Smooth muscle cell (in vitro differentiated cells): ENCODE data around the gene MTCH1. TPM values are rescaled to one million over a fixed set of nuclear protein-coding genes. Genes with fewer than 3 reads are reported as not detected.

Experiments
- DNase-seq: peaks from one replicate; lab custom pipeline; 2025; ENCODE audit not compliant: unreplicated experiment; lab: John Stamatoyannopoulos, UW
- H2AFZ ChIP-seq: fragments of 200-600 bp; sonication (generic); 2 replicates; pipeline ENCODE4 v1.6.0; 2016; ENCODE audit warnings: antibody characterized with exemption, low read depth, mild to moderate bottlenecking
- H3F3A ChIP-seq: fragments of 200-600 bp; sonication (generic); 2 replicates; pipeline ENCODE4 v1.6.0; 2017; ENCODE audit warnings: antibody characterized with exemption, low read depth
- H3K27ac ChIP-seq: fragments of 200-600 bp; sonication (generic); 2 replicates; pipeline ENCODE4 v1.5.1; 2016; ENCODE audit warnings: low read depth, mild to moderate bottlenecking
- H3K27me3 ChIP-seq: fragments of 200-600 bp; sonication (generic); 2 replicates; pipeline ENCODE4 v1.6.1; 2016; ENCODE audit warnings: low read depth, mild to moderate bottlenecking
- H3K36me3 ChIP-seq: fragments of 200-600 bp; sonication (generic); 2 replicates; pipeline ENCODE4 v1.5.1; 2016; ENCODE audit warnings: low read depth
- H3K4me1 ChIP-seq: fragments of 200-600 bp; sonication (generic); 2 replicates; pipeline ENCODE4 v1.5.1; 2016; ENCODE audit warnings: low read depth
- H3K4me2 ChIP-seq: fragments of 200-600 bp; sonication (generic); 2 replicates; pipeline ENCODE4 v1.6.0; 2016; ENCODE audit warnings: mild to moderate bottlenecking
- H3K4me3 ChIP-seq: fragments of 200-600 bp; sonication (generic); 2 replicates; pipeline ENCODE4 v1.5.1; 2016; ENCODE audit warnings: mild to moderate bottlenecking
- H3K79me2 ChIP-seq: fragments of 200-600 bp; sonication (generic); 2 replicates; pipeline ENCODE4 v1.6.0; 2016; ENCODE audit warnings: low read depth, mild to moderate bottlenecking
- H3K9ac ChIP-seq: fragments of 200-600 bp; sonication (generic); 2 replicates; pipeline ENCODE4 v1.6.0; 2016; ENCODE audit warnings: low read depth
- H3K9me3 ChIP-seq: fragments of 200-600 bp; sonication (generic); replicated peaks from 2 replicates; pipeline ENCODE4 v1.5.1; 2016; ENCODE audit warnings: low read depth
- H4K20me1 ChIP-seq: fragments of 200-600 bp; sonication (generic); 2 replicates; pipeline ENCODE4 v1.6.0; 2016; ENCODE audit warnings: low read depth
- CTCF ChIP-seq: fragments of 200-600 bp; sonication (generic); IDR thresholded peaks from 2 replicates; pipeline ENCODE4 v1.5.1; 2017; ENCODE audit warnings: borderline replicate concordance, mild to moderate bottlenecking, antibody characterized with exemption; ENCODE audit not compliant: insufficient read depth, poor library complexity, severe bottlenecking
- WGBS: methylation state at CpG from one replicate; pipeline ENCODE4 v1.1.7; 2016; ENCODE audit warnings: low lambda C conversion rate; 5-methylcytosine and 5-hydroxymethylcytosine counted together
- polyA plus RNA-seq: library from polyadenylated mRNA; unstranded; fragments of >200 nt; fragmentation: Nextera tagmentation; extraction: Ambion mirVana; gene quantifications from 2 replicates; pipeline ENCODE4 v1.2.1, GENCODE V29; 2016
- total RNA-seq: library from RNA; depleted of rRNA; stranded (reverse); fragments of >200 nt; gene quantifications from 2 replicates; pipeline ENCODE4 v1.2.3, GENCODE V29; 2014

The MTCH1 gene
- total and polyA plus RNA-seq, 2 experiments from 2014 or later, result 200 to 517 TPM

- Histone ChIP-seq H3K4me3 (no peak overlapping the region), H3K4me2 (no peak overlapping the region), H3K9me3 (no peaks in the 10 kb centered on the region), H4K20me1 (no peaks in the 10 kb centered on the region), H2AFZ (no peak overlapping the region), H3K4me1 (no peaks in the 10 kb centered on the region), H3F3A (no peaks in the 10 kb centered on the region), H3K79me2 (no peaks in the 10 kb centered on the region), H3K9ac (no peak overlapping the region), H3K27ac (no peak overlapping the region), H3K36me3 (no peaks in the 10 kb centered on the region), H3K27me3 (no peaks in the 10 kb centered on the region)
- no peak for TF ChIP-seq CTCF
- WGBS, result 95% methylated on average over 15 of the region's 15 CpGs
- DNase-seq, result no peak
Observed at GRCh38 chr6:37008484-37009465, 22.8 kb upstream of the MTCH1 start.

GRCh38 chr6:37007340-37008043, 21.5 kb upstream of the MTCH1 start:
- H2AFZ ChIP-seq, result no peak overlapping the region
- no peak overlapping the region for H3K4me3 ChIP-seq
- no peak overlapping the region for H3K4me2 ChIP-seq
- no peak for DNase-seq
- H3K79me2 ChIP-seq, result no peaks in the 10 kb centered on the region
- no peaks in the 10 kb centered on the region for H4K20me1 ChIP-seq
- H3K27me3 ChIP-seq, result no peaks in the 10 kb centered on the region
- H3K4me1 ChIP-seq, result no peaks in the 10 kb centered on the region
- no peaks in the 10 kb centered on the region for H3K9me3 ChIP-seq
- no peak for TF ChIP-seq CTCF
- no peaks in the 10 kb centered on the region for H3F3A ChIP-seq
- no peak overlapping the region for H3K27ac ChIP-seq
- H3K36me3 ChIP-seq, result no peaks in the 10 kb centered on the region
- H3K9ac ChIP-seq, result no peak overlapping the region
- 84% methylated on average over 12 of the region's 12 CpGs for WGBS

- no peaks in the 10 kb centered on the region for H3K27me3 ChIP-seq
- TF ChIP-seq CTCF, result no peak
- no peak overlapping the region for H3K4me2 ChIP-seq
- no peak for DNase-seq
- 95% methylated on average over 5 of the region's 5 CpGs for WGBS
- no peaks in the 10 kb centered on the region for H3K9me3 ChIP-seq
- no peaks in the 10 kb centered on the region for H3K36me3 ChIP-seq
- no peaks in the 10 kb centered on the region for H4K20me1 ChIP-seq
- H3K79me2 ChIP-seq, result no peaks in the 10 kb centered on the region
- no peaks in the 10 kb centered on the region for H3F3A ChIP-seq
- no peak overlapping the region for H3K4me3 ChIP-seq
- no peak overlapping the region for H3K9ac ChIP-seq
- H3K4me1 ChIP-seq, result no peaks in the 10 kb centered on the region
- H2AFZ ChIP-seq, result no peak overlapping the region
- no peak overlapping the region for H3K27ac ChIP-seq
Observed at GRCh38 chr6:37006793-37007339, 20.9 kb upstream of the MTCH1 start.
